Activated CD8-positive, alpha-beta memory T cell treated with anti-CD3 and anti-CD28 coated beads, Interleukin-2, amount 10 ng/mL, durations not matched to agents 7 days and 5 days (primary cell): Measurements from ENCODE around the gene MGRN1. TPM values are rescaled to one million over a fixed set of nuclear protein-coding genes. Genes with fewer than 3 reads are reported as not detected.

Source experiments
- ATAC-seq: fragments of 150-1000 bp; cut with Tn5 transposase; one replicate; pipeline ENCODE4 v1.10.0; 2021; ENCODE audit warnings: moderate library complexity
- CTCF ChIA-PET: fragments of 350-600 bp; sonication (Branson Sonifier 250); formaldehyde crosslinking; loops from one replicate; lab custom pipeline; 2021; ENCODE audit warnings: antibody characterized with exemption; lab: Charles Lee
- DNase-seq: peaks from one replicate; pipeline ENCODE4 v3.0.0-alpha.2; 2020
- H3K27ac Mint-ChIP-seq: one replicate; pipeline ENCODE4 v1.8.0; 2021; ENCODE audit warnings: mild to moderate bottlenecking, mixed read lengths
- H3K27me3 Mint-ChIP-seq: one replicate; pipeline ENCODE4 v1.8.0; 2021; ENCODE audit warnings: mixed read lengths
- H3K36me3 Mint-ChIP-seq: one replicate; pipeline ENCODE4 v1.8.0; 2021; ENCODE audit warnings: mild to moderate bottlenecking, mixed read lengths
- H3K4me1 Mint-ChIP-seq: one replicate; pipeline ENCODE4 v1.8.0; 2021; ENCODE audit warnings: mixed read lengths
- H3K4me3 Mint-ChIP-seq: one replicate; pipeline ENCODE4 v1.8.0; 2021; ENCODE audit warnings: mild to moderate bottlenecking, moderate library complexity, mixed read lengths
- H3K9me3 Mint-ChIP-seq: one replicate; pipeline ENCODE4 v1.8.0; 2022; ENCODE audit warnings: low read depth, mixed read lengths
- total RNA-seq, 2 experiments: library from RNA; stranded (reverse); gene quantifications; one replicate each; pipeline ENCODE4 v1.2.3, GENCODE V29; 2021

Gene MGRN1
- total RNA-seq, 2 experiments from 2014 or later, result 76.9 to 92.1 TPM

DNA sequence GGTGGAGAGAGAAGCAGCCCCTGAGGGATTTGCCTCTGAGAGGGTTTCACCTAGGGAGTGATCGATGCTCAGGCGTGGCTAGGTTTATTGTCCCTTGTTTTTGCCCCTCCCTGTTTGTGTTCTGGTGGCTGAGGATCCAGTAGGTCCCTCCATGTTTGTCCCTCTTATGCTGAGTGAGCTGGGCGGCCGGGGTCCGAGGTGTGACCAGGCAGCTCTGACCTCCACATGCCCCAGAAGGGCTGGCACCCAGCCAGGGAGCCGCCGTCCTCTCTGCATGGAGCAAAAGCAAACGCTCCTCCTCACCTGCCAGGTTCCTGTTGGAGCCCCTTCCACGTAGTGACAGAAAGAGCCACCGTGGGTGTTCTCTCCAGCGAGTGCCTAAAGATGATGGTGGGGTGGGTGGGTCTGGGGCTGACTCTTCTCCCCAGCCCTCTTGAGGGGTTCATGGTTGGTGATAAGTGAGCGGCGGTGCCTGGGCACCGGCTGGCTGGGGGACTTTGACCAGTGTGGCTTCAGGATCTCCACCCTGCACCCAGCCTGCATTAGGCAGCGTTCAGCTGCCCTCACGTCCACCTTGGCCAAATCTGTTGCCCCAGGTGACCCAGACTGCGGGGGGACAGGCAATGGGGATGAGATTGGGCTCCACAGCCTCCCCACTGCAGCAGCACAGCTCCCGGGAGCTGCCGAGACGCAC lies 54.7 kb downstream of the MGRN1 start:
- ATAC-seq (no peak), DNase-seq (no peak)
- H3K4me3 Mint-ChIP-seq, result no peak overlapping the region
- H3K9me3 Mint-ChIP-seq, result no peaks in the 10 kb centered on the region
- H3K27ac Mint-ChIP-seq, result peak overlapping the region; percentile 4
- CTCF ChIA-PET, result interaction anchor here (0.8 to 1.1 kb wide), 2 partner anchors 20 to 148 kb away, joined by 3 read pairs; no protein-coding TSS in a partner anchor
- H3K27me3 Mint-ChIP-seq, result no peaks in the 10 kb centered on the region
- H3K4me1 Mint-ChIP-seq, result peaks cover 33% of the 10 kb centered on the region
- H3K36me3 Mint-ChIP-seq, result peaks cover 7% of the 10 kb centered on the region

- no peaks in the 10 kb centered on the region for H3K9me3 Mint-ChIP-seq
- H3K36me3 Mint-ChIP-seq, result peaks cover 7% of the 10 kb centered on the region
- DNase-seq (no peak), ATAC-seq (no peak)
- CTCF ChIA-PET, result interaction anchor here (0.8 to 1.1 kb wide), 2 partner anchors 19 to 147 kb away, joined by 3 read pairs; no protein-coding TSS in a partner anchor
- peak overlapping the region; percentile 54 for H3K27ac Mint-ChIP-seq
- H3K4me1 Mint-ChIP-seq, result peaks cover 33% of the 10 kb centered on the region
- no peaks in the 10 kb centered on the region for H3K27me3 Mint-ChIP-seq
- H3K4me3 Mint-ChIP-seq, result no peak overlapping the region
These were observed 55.4 kb downstream of the MGRN1 start for GRCh38 chr16:4679850-4680636.

DNA sequence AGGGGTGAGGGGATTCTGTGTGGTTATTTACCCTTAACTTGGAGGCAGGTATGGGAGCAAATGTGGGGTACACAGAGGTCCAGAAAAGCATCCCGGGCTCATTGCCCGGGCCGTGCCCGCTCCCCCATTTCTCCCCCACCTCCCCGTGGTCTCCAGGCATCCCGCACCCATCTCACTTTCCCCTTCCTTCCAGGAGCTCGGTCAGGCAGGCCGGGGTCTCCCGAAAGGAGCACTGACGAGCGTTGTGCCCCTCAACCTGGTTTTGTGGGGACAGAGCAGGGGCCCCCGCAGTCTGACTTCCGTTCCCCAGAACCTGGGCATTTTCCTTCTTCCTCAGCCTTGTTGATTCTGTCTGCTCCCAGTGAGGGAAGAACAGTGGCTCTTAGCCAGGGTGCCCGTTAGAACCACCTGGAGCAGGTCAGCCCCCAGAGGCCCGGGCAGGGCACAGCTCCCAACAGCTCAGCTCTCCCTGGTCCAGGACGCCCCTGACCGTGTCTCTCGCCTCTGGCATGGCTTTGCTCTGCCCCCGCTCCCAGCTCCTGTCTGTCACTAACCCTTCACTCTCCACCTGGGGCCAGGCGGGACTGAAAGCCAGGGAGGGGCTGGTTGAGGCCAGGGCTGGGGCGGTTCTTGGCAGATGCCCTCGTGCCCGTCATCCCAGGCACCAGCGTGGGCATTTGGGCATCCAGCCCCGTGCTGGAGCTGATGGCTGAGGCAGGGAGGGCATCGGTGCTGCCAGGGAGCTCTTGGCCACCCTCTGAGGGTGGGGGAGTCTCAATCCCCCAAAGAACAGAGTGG lies 56.2 kb downstream of the MGRN1 start:
- H3K4me1 Mint-ChIP-seq, result peaks cover 27% of the 10 kb centered on the region
- H3K36me3 Mint-ChIP-seq, result peaks cover 7% of the 10 kb centered on the region
- DNase-seq (no peak), ATAC-seq (no peak)
- no peaks in the 10 kb centered on the region for H3K27me3 Mint-ChIP-seq
- CTCF ChIA-PET, result no interaction called here
- no peak overlapping the region for H3K27ac Mint-ChIP-seq
- no peaks in the 10 kb centered on the region for H3K9me3 Mint-ChIP-seq
- no peak overlapping the region for H3K4me3 Mint-ChIP-seq

DNA sequence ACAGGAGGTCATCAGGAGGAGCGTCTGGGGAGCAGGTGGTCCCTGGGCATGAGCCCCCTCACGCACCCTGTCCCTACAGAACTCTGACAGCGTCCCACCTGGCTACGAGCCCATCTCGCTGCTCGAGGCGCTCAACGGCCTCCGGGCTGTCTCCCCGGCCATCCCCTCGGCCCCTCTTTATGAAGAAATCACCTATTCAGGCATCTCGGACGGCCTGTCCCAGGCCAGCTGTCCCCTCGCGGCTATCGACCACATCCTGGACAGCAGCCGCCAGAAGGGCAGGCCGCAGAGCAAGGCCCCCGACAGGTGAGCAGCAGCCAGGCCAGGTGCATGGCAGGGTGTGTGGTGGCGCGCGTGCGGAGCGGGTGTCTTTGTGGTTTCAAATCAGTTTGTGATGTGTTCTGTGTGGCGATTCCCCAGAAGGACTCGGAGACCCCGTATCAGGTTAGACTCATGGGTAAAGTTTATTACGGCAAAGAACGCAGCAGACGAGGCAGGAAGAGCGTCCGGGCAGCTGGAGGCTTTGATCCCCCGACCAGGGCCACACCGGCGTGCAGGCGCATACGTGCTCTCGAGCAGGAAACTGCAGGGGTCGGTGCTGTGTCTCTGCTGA lies 57.0 kb downstream of the MGRN1 start:
- H3K4me3 Mint-ChIP-seq, result no peak overlapping the region
- ATAC-seq, result no peak
- no peak overlapping the region for H3K27ac Mint-ChIP-seq
- peaks cover 5% of the 10 kb centered on the region for H3K36me3 Mint-ChIP-seq
- no peak for DNase-seq
- peaks cover 20% of the 10 kb centered on the region for H3K4me1 Mint-ChIP-seq
- CTCF ChIA-PET, result no interaction called here
- H3K9me3 Mint-ChIP-seq, result no peaks in the 10 kb centered on the region
- H3K27me3 Mint-ChIP-seq, result no peaks in the 10 kb centered on the region

GRCh38 chr16:4682084-4682591 lies 57.5 kb downstream of the MGRN1 start:
- H3K27ac Mint-ChIP-seq, result no peak overlapping the region
- ATAC-seq (no peak), DNase-seq (no peak)
- no peaks in the 10 kb centered on the region for H3K27me3 Mint-ChIP-seq
- H3K36me3 Mint-ChIP-seq, result peaks cover 7% of the 10 kb centered on the region
- peaks cover 14% of the 10 kb centered on the region for H3K4me1 Mint-ChIP-seq
- no peaks in the 10 kb centered on the region for H3K9me3 Mint-ChIP-seq
- CTCF ChIA-PET, result interaction anchor here (0.9 to 1.2 kb wide), 3 partner anchors 14 to 64 kb away, joined by 3 to 5 read pairs (median 3); no protein-coding TSS in a partner anchor
- no peak overlapping the region for H3K4me3 Mint-ChIP-seq

- no peak overlapping the region for H3K4me3 Mint-ChIP-seq
- no peaks in the 10 kb centered on the region for H3K27me3 Mint-ChIP-seq
- H3K9me3 Mint-ChIP-seq, result no peaks in the 10 kb centered on the region
- CTCF ChIA-PET, result interaction anchor here (0.9 to 1.4 kb wide), 4 partner anchors 15 to 64 kb away, joined by 3 to 7 read pairs (median 4); no protein-coding TSS in a partner anchor
- H3K27ac Mint-ChIP-seq, result no peak overlapping the region
- peak; percentile 53 for ATAC-seq
- no peak for DNase-seq
- peaks cover 8% of the 10 kb centered on the region for H3K4me1 Mint-ChIP-seq
- H3K36me3 Mint-ChIP-seq, result peaks cover 9% of the 10 kb centered on the region
These were observed 58.1 kb downstream of the MGRN1 start for GRCh38 chr16:4682616-4683254.

GRCh38 chr16:4683255-4684057 lies 58.8 kb downstream of the MGRN1 start:
- Mint-ChIP-seq H3K27ac (no peak overlapping the region), H3K4me3 (no peak overlapping the region), H3K27me3 (no peaks in the 10 kb centered on the region), H3K36me3 (peaks cover 8% of the 10 kb centered on the region), H3K4me1 (peaks cover 1% of the 10 kb centered on the region), H3K9me3 (no peaks in the 10 kb centered on the region)
- CTCF ChIA-PET, result interaction anchor here (0.9 to 1.4 kb wide), 4 partner anchors 16 to 65 kb away, joined by 3 to 7 read pairs (median 4); no protein-coding TSS in a partner anchor
- ATAC-seq, result no peak
- DNase-seq, result no peak

GRCh38 chr16:4684058-4684715 lies 59.6 kb downstream of the MGRN1 start:
- CTCF ChIA-PET, result interaction anchor here (1.0 to 1.4 kb wide), 2 partner anchors 9 to 24 kb away, joined by 3 to 7 read pairs; no protein-coding TSS in a partner anchor
- Mint-ChIP-seq H3K27me3 (no peaks in the 10 kb centered on the region), H3K36me3 (peaks cover 8% of the 10 kb centered on the region), H3K27ac (no peak overlapping the region), H3K4me3 (no peak overlapping the region), H3K9me3 (no peaks in the 10 kb centered on the region), H3K4me1 (peaks cover 1% of the 10 kb centered on the region)
- no peak for DNase-seq
- no peak for ATAC-seq

DNA sequence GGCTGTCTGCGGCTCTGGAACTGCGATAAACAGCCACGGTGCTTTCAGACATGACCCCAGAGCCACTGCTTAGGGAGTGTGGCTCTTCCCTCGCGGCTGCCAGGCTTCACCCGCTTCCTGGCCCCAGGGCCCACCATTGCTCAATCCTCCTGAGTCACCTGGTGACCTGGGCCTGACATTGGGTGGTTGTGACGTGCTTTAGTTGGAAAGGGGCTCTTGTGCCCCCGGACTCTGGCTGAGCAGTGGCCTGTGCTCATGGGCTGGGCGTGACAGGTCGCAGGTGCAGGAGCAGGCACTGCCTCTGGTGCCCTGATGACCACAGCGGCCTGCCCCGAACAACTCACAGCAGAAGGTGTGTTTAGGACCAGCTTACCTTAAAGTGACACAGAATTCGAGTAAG lies 60.1 kb downstream of the MGRN1 start:
- Mint-ChIP-seq H3K4me3 (no peak overlapping the region), H3K9me3 (no peaks in the 10 kb centered on the region), H3K27ac (no peak overlapping the region), H3K27me3 (no peaks in the 10 kb centered on the region), H3K4me1 (peaks cover 1% of the 10 kb centered on the region), H3K36me3 (peaks cover 8% of the 10 kb centered on the region)
- DNase-seq (no peak), ATAC-seq (no peak)
- CTCF ChIA-PET, result interaction anchor here (1.0 kb wide), 1 partner anchor 8 kb away, joined by 3 read pairs; no protein-coding TSS in a partner anchor

- no peaks in the 10 kb centered on the region for H3K27me3 Mint-ChIP-seq
- no peak for ATAC-seq
- H3K36me3 Mint-ChIP-seq, result peaks cover 5% of the 10 kb centered on the region
- H3K27ac Mint-ChIP-seq, result no peak overlapping the region
- CTCF ChIA-PET, result no interaction called here
- H3K4me1 Mint-ChIP-seq, result peaks cover 1% of the 10 kb centered on the region
- no peak for DNase-seq
- H3K9me3 Mint-ChIP-seq, result no peaks in the 10 kb centered on the region
- no peak overlapping the region for H3K4me3 Mint-ChIP-seq
These were observed 60.7 kb downstream of the MGRN1 start for GRCh38 chr16:4685292-4685691.

DNA sequence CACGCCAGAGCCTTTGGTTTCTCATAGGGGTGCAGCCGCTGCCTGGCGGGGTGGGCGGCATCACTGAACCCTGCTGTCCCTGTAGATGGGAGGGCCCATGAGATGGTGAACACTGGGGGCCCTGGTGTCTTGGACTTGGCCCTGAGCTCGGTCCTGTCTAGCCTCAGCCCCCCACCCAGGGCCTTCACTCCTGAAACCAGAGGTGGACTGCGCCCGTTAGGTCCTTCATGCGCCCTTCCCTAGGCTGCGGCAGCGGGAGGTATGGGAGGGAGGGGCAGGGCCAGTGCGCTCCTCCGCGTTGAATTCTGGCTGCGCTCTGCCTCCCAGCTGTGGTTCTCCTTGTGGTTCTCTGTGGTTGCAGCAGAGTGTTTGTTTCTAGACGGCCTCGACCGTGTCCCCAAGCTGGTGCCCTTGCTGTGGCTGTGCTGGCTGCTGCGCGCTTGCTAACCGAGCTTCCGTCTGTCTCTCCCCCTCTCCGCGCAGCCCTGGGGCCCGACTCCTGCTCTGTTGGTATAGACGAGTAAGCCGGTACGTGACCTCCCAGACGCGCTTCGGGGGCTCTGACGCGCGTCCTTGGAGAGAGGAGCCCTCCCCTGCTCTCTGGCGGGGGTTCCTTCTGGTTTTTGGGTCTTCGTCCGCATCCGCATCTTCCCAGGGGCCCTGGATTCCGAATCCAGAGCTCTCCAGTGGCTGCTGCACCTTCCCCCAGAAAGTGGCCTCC lies 61.3 kb downstream of the MGRN1 start:
- H3K36me3 Mint-ChIP-seq, result peaks cover 5% of the 10 kb centered on the region
- peak overlapping the region; percentile 54 for H3K27ac Mint-ChIP-seq

More for the DNA sequence above, 61.3 kb downstream of the MGRN1 start:
- Mint-ChIP-seq H3K27me3 (no peaks in the 10 kb centered on the region), H3K9me3 (no peaks in the 10 kb centered on the region), H3K4me3 (no peak overlapping the region), H3K4me1 (peaks cover 1% of the 10 kb centered on the region)
- DNase-seq (no peak), ATAC-seq (no peak)
- CTCF ChIA-PET, result no interaction called here
